Natural killer cell (primary cell): ENCODE measurements around the gene PRRC2B. TPM values are rescaled to one million over a fixed set of nuclear protein-coding genes. Genes with fewer than 3 reads are reported as not detected.
A peak's percentile ranks its signal among the peaks of the same experiment; 100 is the strongest.

ENCODE experiments used
- ATAC-seq, 3 donors: fragments of 150-1000 bp in 2 of 3; fragments of 200-7000 bp in 1 of 3; cut with Tn5 transposase; 1 replicate in 1 of 3; 2 replicates in 2 of 3; pipeline ENCODE4 v1.10.0; 2021; ENCODE audit warnings: mild to moderate bottlenecking in 2 of 3, moderate library complexity in 2 of 3
- DNase-seq, 2 donors: peaks; one replicate each; pipeline versions ENCODE4 v3.0.0 to v3.0.0-alpha.2; 2013 to 2021; ENCODE audit warnings: mixed read lengths in 1 of 2
- H3K27ac ChIP-seq: one replicate; pipeline ENCODE4 v1.5.1; 2013; ENCODE audit warnings: mild to moderate bottlenecking, low read length
- H3K27me3 ChIP-seq: one replicate; pipeline ENCODE4 v1.6.1; 2013; ENCODE audit warnings: low read length; ENCODE audit not compliant: control insufficient read depth, insufficient read depth
- H3K36me3 ChIP-seq: one replicate; pipeline ENCODE4 v1.6.1; 2013; ENCODE audit warnings: low read length; ENCODE audit not compliant: control insufficient read depth, insufficient read depth
- H3K4me1 ChIP-seq: one replicate; pipeline ENCODE4 v1.6.1; 2013; ENCODE audit warnings: low read length; ENCODE audit not compliant: control insufficient read depth, insufficient read depth
- H3K4me3 ChIP-seq: one replicate; pipeline ENCODE4 v1.5.1; 2013; ENCODE audit warnings: low read length
- H3K9me3 ChIP-seq: one replicate; pipeline ENCODE4 v1.6.1; 2013; ENCODE audit warnings: low read length; ENCODE audit not compliant: control insufficient read depth, insufficient read depth
- H3K27ac Mint-ChIP-seq, 2 donors: one replicate each; pipeline ENCODE4 v1.8.0; 2022; ENCODE audit warnings: mild to moderate bottlenecking in 2 of 2, mixed read lengths in 2 of 2, moderate library complexity in 1 of 2
- H3K27me3 Mint-ChIP-seq, 2 donors: one replicate each; pipeline ENCODE4 v1.8.0; 2022; ENCODE audit warnings: low read depth in 2 of 2, mixed read lengths in 2 of 2
- H3K36me3 Mint-ChIP-seq: one replicate; pipeline ENCODE4 v1.8.0; 2022; ENCODE audit warnings: mixed read lengths
- H3K4me1 Mint-ChIP-seq, 2 donors: one replicate each; pipeline ENCODE4 v1.8.0; 2022; ENCODE audit warnings: mixed read lengths in 2 of 2
- H3K4me3 Mint-ChIP-seq: one replicate; pipeline ENCODE4 v1.8.0; 2022; ENCODE audit warnings: mild to moderate bottlenecking, moderate library complexity, mixed read lengths
- H3K9me3 Mint-ChIP-seq, 2 donors: one replicate each; pipeline ENCODE4 v1.8.0; 2022; ENCODE audit warnings: mixed read lengths in 2 of 2
- WGBS: methylation state at CpG from one replicate; pipeline ENCODE4 v1.1.7; 2013; ENCODE audit warnings: missing lambda C conversion rate; ENCODE audit not compliant: insufficient coverage; 5-methylcytosine and 5-hydroxymethylcytosine counted together
- intact Hi-C: fragments of 100-400 bp; cut with micrococcal nuclease; formaldehyde crosslinking; loops from one replicate; pipeline ENCODE4 v1.14.2; 2022
- total RNA-seq, 4 donors: library from RNA; stranded (reverse); fragments of 120-200 nt in 1 of 4; gene quantifications; one replicate each; pipeline versions ENCODE4 v1.2.3 to v1.2.4, GENCODE V29; 2013 to 2022
- TF ChIP-seq, protein P1 (sequence below): fragments of 200-600 bp; IDR thresholded peaks from one replicate; pipeline ENCODE4 v1.8.0; 2022; ENCODE audit warnings: antibody characterized with exemption

Gene PRRC2B
- total RNA-seq, 3 donors from 2014 or later (not counting 1 experiment from before 2014, with no cell fraction given) = 249 to 275 (median 274) TPM

DNA sequence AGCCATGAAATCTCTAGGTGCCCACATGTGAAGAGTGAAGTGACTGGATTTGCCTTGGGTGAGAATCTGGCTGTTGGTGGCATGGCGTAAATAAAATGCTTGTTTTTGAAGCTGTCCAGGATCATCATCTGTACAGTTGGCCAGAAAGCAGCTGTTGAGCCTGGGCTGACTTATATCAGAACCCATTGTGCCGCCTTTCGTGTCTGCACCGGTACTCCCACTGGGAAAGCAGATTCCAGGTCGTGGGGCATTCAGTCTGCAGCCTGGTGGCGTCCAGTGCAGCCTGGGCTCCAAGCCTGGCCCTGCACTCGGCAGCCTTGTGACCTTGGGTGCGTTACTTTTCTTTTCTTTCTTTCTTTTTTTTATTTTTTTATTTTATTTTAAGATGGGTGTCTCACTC lies 27.8 kb downstream of the PRRC2B start:
- Histone ChIP-seq H3K36me3 (peaks cover 12% of the 10 kb centered on the region), H3K27me3 (no peaks in the 10 kb centered on the region), H3K9me3 (no peaks in the 10 kb centered on the region), H3K4me1 (peaks cover 81% of the 10 kb centered on the region), H3K27ac (no peak overlapping the region), H3K4me3 (no peak overlapping the region)
- intact Hi-C loops = loop anchor here (2.0 to 5.0 kb wide), 2 partner anchors 15 to 69 kb away; no protein-coding TSS in a partner anchor
- no peaks in the 10 kb centered on the region for H3K36me3 Mint-ChIP-seq
- DNase-seq = no peak
- no peaks in the 10 kb centered on the region for H3K27me3 Mint-ChIP-seq
- H3K4me3 Mint-ChIP-seq = peak overlapping the region; percentile 6
- TF ChIP-seq, protein P1, sequence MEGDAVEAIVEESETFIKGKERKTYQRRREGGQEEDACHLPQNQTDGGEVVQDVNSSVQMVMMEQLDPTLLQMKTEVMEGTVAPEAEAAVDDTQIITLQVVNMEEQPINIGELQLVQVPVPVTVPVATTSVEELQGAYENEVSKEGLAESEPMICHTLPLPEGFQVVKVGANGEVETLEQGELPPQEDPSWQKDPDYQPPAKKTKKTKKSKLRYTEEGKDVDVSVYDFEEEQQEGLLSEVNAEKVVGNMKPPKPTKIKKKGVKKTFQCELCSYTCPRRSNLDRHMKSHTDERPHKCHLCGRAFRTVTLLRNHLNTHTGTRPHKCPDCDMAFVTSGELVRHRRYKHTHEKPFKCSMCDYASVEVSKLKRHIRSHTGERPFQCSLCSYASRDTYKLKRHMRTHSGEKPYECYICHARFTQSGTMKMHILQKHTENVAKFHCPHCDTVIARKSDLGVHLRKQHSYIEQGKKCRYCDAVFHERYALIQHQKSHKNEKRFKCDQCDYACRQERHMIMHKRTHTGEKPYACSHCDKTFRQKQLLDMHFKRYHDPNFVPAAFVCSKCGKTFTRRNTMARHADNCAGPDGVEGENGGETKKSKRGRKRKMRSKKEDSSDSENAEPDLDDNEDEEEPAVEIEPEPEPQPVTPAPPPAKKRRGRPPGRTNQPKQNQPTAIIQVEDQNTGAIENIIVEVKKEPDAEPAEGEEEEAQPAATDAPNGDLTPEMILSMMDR = no peak
- no peak for ATAC-seq
- H3K27ac Mint-ChIP-seq = peak overlapping the region; percentile 60 to 88
- no peaks in the 10 kb centered on the region for H3K9me3 Mint-ChIP-seq
- 94% methylated on average over 7 of the region's 8 CpGs for WGBS
- H3K4me1 Mint-ChIP-seq = peaks cover 74 to 81% of the 10 kb centered on the region in 2 donors

DNA sequence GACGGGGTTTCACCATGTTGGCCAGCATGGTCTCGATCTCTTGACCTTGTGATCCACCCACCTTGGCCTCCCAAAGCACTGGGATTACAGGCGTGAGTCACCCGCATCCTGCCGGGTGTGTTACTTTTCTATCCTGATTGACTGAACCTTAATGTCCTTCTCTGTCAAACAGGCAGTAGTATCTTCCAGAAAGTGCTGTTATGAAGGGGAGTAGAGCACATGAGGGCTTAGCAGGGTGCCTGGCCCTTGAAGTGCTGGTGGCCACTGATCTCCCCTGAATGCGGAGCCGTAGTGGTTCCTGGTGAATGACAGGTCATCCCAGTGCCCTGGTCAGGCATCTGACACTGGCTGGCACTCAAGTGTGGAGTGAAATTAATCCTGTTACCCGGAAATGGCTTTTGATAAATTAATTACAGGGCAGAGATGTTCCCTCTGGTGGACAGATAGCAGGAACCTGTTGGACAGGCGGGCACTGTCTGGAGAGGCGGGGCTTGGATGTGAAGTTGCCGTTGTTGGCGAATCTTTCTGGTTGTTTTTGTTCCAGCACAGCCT lies 28.4 kb downstream of the PRRC2B start:
- Histone ChIP-seq H3K9me3 (no peaks in the 10 kb centered on the region), H3K4me3 (no peak overlapping the region), H3K4me1 (peaks cover 78% of the 10 kb centered on the region), H3K36me3 (peaks cover 12% of the 10 kb centered on the region), H3K27ac (no peak overlapping the region), H3K27me3 (no peaks in the 10 kb centered on the region)
- H3K4me1 Mint-ChIP-seq = peaks cover 74 to 81% of the 10 kb centered on the region in 2 donors
- peak overlapping the region; percentile 41 to 66 for H3K27ac Mint-ChIP-seq
- intact Hi-C loops = loop anchor here (5.0 kb wide), 1 partner anchor 70 kb away; no protein-coding TSS in a partner anchor
- H3K4me3 Mint-ChIP-seq = peak overlapping the region; percentile 17
- H3K36me3 Mint-ChIP-seq = no peaks in the 10 kb centered on the region
- ATAC-seq (peak in 2 of 3 donors; percentile 46 to 55), DNase-seq (peak in 1 of 2 donors; percentile 41)
- 80% methylated on average over 12 of the region's 12 CpGs for WGBS
- TF ChIP-seq, protein P1 = no peak
- H3K9me3 Mint-ChIP-seq = no peaks in the 10 kb centered on the region
- no peaks in the 10 kb centered on the region for H3K27me3 Mint-ChIP-seq

DNA sequence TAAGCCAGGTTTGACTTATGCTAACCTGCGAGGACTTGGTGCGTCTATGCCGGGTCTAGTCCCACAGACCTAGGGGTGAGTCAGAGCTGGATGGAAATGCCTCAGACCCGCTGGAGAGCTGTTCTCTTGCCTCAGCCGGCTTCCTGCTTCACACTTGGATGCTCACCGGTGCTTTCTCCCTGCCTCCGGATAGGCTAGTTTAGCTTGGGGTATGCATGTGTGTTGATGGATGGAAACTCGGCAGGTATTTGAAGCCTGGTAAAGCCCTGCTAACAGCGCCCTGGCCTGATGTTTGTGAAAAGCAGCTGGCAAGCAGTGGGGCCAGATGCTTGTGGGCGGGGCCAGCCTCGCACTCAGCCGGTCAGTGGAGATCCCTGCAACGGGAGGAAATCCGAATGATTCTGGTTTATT lies 29.3 kb downstream of the PRRC2B start:
- Histone ChIP-seq H3K27ac (no peak overlapping the region), H3K9me3 (no peaks in the 10 kb centered on the region), H3K4me1 (peaks cover 71% of the 10 kb centered on the region), H3K27me3 (no peaks in the 10 kb centered on the region), H3K4me3 (no peak overlapping the region), H3K36me3 (peaks cover 12% of the 10 kb centered on the region)
- ATAC-seq (no peak), DNase-seq (no peak)
- Mint-ChIP-seq H3K9me3 (no peaks in the 10 kb centered on the region), H3K4me3 (no peak overlapping the region), H3K36me3 (no peaks in the 10 kb centered on the region), H3K27ac (peak overlapping the region; percentile 41 to 66), H3K27me3 (no peaks in the 10 kb centered on the region), H3K4me1 (peaks cover 66 to 76% of the 10 kb centered on the region in 2 donors)
- intact Hi-C loops = loop anchor here (5.0 kb wide), 1 partner anchor 71 kb away; no protein-coding TSS in a partner anchor
- 85% methylated on average over 13 of the region's 14 CpGs for WGBS
- TF ChIP-seq, protein P1 = no peak

DNA sequence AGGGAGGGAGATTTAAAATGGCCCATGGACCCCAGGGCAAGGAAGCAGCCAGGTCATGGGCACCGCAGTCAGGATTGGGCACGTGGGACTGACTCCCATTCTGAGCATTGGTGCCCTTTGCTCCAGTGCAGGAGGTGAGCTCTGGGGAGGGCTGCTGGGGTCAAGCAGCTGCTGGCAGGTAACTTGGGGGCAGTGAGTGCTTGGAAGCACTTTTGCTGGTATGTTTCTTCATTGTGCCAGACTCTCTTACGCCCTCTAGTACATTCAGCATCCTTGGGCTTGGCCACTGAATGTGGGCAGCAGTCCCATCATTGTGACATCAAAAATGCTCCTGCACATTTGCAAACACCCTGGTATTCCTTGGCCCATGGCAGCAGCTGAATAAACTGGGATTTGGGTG lies 32.7 kb downstream of the PRRC2B start:
- no peaks in the 10 kb centered on the region for H3K9me3 Mint-ChIP-seq
- 94% methylated on average over 3 of the region's 3 CpGs for WGBS
- DNase-seq (no peak), ATAC-seq (no peak)
- no peaks in the 10 kb centered on the region for H3K36me3 Mint-ChIP-seq
- Histone ChIP-seq H3K9me3 (no peaks in the 10 kb centered on the region), H3K27ac (no peak overlapping the region), H3K36me3 (peaks cover 8% of the 10 kb centered on the region), H3K27me3 (no peaks in the 10 kb centered on the region), H3K4me1 (peaks cover 60% of the 10 kb centered on the region), H3K4me3 (no peak overlapping the region)
- no peaks in the 10 kb centered on the region for H3K27me3 Mint-ChIP-seq
- intact Hi-C loops = no loop called here
- peak overlapping the region; percentile 45 to 52 for H3K27ac Mint-ChIP-seq
- no peak overlapping the region for H3K4me3 Mint-ChIP-seq
- TF ChIP-seq, protein P1 = no peak
- H3K4me1 Mint-ChIP-seq = peaks cover 52 to 60% of the 10 kb centered on the region in 2 donors
